Measurements from ENCODE around the gene CTNNBL1.
"Not testable (repeated sequence)": the region's sequence is repeated elsewhere in the genome, so short reads cannot be mapped to it uniquely, and the experiment has no call there.

The CTNNBL1 gene

DNA sequence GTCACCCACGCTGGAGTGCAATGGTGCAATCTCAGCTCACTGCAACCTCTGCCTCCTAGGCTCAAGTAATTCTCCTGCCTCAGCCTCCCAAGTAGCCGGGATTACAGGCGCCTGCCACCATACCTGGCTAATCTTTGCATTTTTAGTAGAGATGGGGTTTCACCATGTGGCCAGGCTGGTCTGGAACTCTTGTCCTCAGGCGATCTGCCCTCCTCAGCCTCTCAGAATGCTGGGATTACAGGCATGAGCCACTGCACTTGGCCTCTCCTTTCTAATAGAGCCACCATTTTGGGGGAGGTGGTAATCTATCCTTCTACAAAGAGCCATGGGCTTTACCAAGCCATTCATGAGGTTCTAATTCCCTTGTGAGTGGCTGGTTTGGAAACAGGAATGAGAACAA, 14.1 kb upstream of the CTNNBL1 start:
- DNase-seq (ENCODE audit: low read depth), result not testable (repeated sequence)

DNA sequence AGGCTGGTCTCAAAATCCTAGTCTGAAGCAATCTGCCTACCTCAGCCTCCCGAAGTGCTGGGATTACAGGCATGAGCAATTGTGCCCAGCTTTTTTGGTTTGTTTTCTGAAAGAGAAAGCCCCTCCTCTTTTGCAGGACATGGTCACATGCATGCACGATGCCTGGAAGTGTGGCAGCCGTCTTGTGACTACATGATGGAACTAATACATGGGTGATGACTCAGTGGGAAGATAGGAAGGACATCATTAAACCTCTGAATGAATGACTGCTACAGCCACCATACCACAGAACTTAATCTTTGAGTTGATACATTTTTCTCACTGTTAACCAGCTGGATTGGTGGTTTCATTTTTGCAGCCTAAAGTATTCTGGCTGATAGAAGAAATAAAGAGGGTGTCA, 13.4 kb upstream of the CTNNBL1 start:
- DNase-seq (ENCODE audit: low read depth), result no peak

DNA sequence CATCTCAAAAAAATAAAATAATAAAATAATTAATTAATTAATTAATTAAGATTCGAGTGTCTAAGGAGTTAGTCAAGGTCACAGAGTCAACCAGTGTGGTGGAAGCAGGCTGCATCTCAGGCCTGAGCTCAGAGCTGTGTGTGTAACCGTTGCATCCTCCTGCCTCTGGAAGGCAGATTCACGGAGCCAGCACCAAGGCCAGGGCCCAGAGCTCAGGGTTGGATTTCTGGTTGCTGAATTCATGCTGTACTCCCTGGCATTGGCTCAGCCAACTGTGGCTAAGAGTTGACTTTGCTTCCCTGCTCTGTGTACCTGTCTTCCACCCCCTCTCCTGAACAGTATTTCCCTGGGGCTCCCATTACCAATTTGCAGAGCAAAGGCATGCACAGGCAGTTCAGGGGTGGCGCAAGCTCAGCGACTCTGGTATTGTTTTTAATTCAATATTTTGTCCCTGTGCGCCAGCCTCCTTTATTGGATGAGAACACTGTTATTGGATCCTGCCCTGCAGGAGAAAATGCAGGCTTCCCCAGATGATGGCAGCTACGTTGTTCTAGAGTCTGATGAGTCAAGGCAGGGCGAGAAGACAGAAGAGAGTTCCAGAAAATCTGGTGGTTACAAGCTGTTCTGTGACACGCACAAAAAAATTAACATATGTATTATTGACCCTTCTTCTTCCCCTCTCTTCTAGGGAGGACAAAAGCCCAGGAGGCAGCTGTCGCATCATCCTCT, 12.3 kb upstream of the CTNNBL1 start:
- no peak for DNase-seq (ENCODE audit: low read depth)

DNA sequence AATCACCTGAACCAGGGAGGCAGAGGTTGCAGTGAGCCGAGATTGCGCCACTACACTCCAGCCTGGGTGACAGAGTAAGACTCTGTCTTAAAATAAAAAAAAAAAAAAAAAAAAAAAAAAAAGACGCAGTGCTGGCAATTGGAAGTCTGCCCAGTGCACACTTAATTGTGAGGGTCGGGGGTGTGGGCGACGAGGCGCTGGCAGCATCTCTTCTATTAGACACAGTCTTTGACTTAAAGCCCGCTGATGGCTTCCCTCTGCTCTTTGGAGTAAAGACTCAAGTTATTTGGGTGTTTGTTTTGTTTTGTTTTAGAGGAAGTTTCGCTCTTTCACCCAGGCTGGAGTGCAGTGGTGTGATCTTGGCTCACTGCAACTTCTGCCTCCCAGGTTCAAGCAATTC, 10.7 kb upstream of the CTNNBL1 start:
- DNase-seq (ENCODE audit: low read depth), result not testable (repeated sequence)

DNA sequence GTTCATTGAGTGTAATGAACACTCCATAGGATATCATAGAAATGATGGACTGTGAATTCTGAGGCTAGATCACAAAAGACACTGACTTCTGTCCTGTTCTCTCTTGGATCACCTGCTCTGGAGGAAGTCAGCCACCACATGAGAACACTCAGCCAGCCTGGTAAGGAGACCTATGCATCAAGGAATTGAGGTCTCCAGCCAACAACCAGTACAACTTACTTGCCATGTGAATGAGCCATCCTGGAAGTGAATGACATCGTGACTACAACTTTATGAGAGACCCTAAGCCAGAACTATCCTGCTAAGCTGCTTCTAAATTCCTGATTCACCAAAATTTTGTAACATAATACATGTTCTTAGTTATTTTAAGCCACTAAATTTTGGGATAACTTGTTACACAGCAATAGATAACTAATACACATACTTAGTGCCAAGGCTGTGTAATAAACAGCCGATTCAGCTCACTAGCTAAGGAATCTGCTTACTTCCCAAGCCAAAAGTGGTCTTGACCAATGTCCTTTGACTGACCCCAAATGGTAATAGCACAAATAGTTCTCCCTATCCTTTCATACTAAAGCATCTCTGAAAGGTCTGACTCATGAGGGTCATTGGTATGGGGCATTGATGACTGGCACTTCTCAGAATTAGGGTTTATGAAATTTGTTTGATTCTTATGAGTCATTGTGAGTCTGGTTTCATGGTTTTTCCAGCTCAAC, 6.9 kb upstream of the CTNNBL1 start:
- no peak for DNase-seq (ENCODE audit: low read depth)

DNA sequence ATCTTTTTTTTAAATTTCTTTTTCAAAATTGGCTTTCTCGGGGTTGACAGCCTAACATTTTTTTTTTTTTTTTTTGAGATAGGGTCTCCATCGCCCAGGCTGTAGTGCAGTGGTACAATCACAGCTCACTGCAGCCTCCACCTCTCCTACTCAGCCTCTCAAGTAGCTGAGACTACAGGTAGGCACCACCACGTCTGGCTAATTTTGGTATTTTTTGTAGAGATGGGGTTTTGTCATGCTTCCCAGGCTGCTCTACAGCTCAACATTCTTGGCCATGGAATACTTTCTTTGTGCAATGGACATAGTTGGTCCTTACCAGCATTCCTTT, 6.4 kb upstream of the CTNNBL1 start:
- no peak for DNase-seq (ENCODE audit: low read depth)

DNA sequence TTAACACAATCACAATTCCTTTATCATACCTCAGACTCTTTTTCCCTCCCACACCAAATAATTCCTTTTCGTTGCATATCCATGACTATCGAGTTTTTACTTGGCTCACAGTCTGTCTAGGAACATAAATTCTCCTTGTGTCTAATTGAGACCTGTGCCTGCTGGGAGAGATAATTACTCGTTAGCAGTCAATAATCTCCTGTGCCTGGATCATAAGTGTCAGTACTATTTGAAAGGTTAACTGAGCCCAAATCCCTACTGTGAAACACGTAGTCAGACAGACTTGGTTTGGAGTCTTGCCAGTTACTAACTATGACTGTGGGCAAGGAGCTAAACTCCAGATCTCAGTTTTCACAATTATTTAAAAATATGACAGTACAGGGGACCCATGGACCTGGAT, 5.7 kb upstream of the CTNNBL1 start:
- DNase-seq (ENCODE audit: low read depth), result no peak

DNA sequence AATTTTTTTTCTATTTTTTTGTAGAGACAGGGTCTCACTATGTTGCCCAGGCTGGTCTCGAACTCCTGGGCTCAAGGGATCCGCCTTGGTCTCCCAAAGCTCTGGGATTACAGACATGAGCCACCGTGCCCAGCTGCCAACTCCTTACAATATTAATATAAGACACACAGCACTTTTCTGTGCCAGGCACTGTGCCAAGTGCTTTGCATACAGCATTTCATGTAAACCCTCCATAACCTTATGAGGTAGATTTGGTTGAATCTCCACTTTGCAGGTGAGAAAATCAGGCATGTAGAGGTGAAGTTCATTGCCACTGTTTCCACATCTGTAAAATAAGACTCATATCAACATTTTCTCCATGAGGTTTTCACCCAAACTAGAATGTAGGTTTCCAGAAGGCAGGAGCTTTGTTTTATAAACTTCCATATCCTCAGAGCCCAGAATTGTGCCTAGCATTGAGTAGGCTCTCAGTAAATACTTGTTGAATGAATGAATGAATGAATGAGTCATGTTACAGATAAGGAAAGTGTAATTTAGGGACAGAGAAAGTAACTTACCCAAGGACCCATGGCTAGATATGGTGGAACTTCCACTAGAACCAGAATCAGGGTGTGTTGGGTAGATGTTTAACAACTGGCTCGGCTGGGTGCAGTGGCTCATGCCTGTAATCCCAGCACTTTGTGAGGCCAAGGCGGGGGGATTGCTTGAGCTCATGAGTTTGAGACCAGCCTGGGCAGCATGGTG, 3.0 kb upstream of the CTNNBL1 start:
- DNase-seq (ENCODE audit: low read depth), result no peak

DNA sequence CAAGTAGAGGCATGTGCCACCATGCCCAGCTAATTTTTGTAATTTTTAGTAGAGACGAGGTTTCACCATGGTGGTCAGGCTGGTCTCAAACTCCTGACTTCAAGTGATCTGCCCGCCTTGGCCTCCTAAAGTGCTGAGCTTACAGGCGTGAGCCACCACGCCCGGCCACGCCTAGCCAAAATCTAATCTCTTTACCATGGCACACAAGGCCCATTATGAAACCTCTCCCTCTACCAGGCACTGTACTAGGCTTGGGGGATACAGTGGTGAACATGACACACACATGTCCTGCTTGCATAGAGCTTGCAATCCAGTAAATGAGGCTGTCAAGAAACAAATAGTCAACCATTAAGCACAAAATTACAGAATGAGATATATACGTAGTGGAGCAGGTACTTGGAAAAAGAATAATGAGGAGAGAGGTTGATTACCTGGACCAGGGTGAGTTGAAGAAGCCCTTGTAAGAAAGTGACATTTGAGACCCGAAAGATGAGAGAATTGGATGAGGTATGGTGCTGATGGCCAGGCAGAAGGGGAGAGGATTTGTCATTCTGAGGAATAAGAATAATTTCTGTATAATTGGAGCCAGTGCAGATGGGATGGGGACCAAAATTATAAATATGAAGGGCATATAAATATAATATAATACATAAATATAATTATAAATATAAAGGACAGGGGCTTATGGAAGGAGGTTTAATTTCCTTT, 1.2 kb upstream of the CTNNBL1 start:
- DNase-seq (ENCODE audit: low read depth), result no peak

DNA sequence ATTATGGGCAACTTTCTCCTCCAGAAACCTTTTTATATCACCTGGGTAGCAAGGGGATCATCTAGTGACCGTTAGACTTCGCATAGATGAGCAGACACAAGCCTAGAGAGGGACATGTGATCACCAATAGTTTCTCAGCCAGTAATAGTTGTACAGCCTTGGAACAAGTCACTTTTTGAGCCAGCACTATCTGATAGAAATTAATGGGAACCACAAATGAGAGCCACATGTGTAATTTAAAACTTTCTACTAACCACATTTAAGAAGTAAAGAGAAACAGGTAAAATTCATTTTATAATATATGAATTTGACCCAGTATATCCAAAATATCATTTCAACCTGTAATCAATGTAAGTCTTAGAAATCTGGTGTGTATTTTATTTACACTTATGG, 592 bp upstream of the CTNNBL1 start:
- no peak for DNase-seq (ENCODE audit: low read depth)

DNA sequence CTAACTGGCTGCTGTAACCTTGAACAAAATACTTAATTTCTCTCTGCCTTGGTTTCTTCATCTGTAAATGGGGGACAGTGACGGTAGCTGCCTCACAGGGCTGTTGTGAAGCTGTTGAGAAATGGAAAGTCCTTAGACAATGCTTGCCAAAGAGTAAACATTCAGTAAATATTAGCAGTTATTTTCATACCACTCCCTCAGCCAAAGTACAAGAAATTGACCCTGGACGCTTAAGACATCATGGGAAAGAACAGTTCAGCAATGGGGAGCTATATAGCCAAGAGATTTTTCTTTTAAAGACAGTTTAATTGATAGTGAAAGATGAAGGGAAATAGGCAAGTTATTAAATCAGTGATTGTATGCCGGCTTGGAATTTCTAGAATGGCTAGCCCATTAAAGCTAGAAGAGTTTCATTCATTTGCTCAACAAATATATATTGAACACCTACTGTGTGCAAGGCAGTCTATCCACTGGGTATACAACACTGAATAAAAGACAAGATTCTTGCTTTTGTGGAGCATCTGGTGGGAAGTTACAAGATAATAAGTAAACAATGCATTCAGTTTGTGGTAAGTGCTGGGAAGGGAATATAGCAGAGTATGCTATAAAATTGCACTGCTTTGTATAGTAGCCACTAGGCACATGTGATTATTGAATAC, 2.0 kb downstream of the CTNNBL1 start:
- no peak for DNase-seq (ENCODE audit: low read depth)

DNA sequence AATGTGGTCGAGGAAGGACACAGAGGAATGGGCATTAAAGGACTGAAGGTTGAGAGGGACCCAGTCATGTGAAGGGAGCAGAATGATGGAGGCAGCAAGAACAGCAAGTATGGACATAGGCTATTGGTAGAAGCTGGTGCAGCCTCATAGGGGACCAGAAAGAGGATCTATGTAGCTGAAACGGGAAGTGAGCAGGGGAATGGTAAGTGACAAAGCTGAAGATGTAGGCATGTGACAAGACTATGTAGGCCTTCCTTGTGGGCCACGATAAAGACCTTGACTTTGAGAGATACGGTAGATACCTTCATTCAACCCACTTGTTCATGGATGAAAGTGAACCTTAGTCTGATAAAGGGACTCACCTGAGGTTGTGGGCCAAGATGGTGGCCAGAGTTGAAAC, 3.5 kb downstream of the CTNNBL1 start:
- DNase-seq (ENCODE audit: low read depth), result no peak

DNA sequence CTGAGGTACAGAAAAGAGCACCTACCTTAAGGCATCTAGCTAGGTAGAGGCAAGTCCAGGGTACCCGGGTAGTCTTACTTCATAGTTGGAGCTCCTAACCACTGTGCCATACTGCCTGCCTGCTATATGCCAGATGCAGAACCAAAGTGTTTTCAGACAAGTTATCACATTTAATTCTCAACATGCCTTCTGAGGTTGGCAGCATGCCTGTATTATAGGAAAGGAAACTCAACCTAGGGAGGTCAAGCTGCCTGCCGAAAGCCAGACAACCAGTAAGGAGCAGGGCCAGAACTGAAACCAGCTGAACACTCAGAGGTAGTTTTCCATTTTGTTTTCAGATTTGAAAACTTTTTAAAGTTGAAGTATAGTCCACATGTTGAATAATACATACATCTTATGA, 5.4 kb downstream of the CTNNBL1 start:
- no peak for DNase-seq (ENCODE audit: low read depth)

DNA sequence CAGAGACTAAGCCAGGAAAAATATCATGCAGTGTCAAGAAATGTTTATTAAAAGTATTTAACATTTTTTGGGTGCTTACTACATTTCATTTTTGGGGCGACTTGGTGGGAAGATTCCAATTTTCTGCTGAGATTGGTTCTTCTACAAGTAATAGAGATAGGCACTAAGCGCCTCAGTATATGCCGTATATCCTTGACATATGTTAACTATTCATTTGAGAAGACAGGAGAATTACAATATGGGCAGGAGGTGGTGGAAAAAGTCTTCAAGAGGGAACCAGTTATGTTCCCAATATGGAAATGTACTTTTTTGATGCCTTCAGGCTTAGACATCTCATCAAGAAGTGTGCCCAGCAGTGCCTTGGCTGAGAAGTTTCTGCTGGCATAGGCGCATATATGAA, 6.5 kb downstream of the CTNNBL1 start:
- no peak for DNase-seq (ENCODE audit: low read depth)

DNA sequence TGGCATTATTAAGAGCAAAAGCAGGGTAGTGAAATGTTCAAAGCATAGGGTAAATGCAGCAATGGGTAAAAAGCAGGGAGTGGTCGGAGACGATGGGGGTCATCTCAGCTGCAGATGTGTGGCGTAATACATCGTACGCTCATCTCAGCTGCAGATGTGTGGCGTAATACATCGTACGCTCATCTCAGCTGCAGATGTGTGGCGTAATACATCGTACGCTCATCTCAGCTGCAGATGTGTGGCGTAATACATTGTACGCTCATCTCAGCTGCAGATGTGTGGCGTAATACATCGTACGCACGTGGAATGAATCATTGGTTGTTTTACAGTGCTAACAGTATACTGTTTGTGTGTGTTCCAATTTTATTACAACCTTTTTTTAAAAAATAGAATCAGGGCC, 7.8 kb downstream of the CTNNBL1 start:
- not testable (repeated sequence) for DNase-seq (ENCODE audit: low read depth)

DNA sequence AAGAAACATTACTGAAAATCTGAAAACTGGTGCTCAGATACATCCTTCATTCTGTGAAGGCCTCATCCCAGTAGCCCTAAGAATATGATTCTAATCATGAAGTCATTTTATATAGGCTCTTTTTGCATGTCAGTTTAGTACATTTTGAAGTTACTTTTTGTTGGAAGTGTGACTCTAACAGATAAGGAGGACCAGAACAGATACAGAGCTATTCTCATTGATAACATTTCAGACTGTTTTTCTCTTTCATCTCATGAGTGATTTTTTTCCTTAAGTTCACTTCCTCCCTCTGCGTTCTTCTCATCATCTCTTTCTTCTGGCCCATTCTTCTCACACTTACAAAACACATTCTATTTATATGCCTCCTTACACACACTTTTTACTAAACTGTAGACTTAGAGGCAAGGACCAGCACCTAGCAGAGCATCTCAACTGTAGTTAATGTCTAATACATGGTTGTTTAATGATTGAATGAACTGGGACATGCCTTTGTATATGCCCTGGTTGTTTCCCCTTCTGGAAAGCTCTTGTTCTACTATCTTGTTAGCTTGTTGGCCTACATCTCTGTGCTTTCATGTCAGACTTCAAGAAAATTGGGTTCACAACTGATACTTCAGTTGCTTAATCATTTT, 8.7 kb downstream of the CTNNBL1 start:
- no peak for DNase-seq (ENCODE audit: low read depth)

DNA sequence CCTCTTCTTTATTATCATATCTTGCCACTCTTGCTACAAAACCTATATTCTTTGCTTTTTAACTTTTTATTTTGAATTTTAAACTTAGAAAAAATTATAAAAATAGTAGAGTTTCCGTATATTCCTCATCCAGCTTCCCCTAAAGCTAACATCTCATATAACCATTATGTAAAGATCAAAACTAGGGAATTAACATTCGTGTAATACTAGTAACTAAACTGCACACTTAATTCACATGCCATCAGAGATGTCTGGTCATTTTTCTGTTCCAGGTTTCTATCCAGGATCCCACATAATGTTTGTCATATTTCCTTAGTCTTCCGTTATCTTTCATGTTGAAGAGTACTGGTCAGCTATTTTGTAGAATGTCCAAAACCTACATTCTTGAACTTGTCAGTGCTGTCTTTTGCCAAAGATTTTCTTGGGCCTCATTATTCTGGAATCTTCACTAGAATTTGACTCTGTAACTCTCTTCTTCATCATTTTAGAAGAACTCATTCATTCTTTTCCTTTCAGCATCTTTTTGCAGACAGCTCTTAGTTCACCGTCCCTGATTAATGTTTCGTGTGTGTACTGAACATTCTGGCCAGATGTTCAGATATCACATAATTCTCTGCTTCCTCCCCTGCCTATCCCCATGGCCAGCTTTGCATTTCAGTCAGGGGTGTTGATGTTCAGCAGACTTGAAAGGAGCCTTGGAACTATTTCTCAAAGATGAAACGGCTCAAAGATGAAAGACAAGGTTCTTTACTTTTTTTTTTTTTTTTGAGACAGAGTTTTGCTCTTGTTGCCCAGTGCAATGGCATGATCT, 9.4 kb downstream of the CTNNBL1 start:
- DNase-seq (ENCODE audit: low read depth), result no peak

DNA sequence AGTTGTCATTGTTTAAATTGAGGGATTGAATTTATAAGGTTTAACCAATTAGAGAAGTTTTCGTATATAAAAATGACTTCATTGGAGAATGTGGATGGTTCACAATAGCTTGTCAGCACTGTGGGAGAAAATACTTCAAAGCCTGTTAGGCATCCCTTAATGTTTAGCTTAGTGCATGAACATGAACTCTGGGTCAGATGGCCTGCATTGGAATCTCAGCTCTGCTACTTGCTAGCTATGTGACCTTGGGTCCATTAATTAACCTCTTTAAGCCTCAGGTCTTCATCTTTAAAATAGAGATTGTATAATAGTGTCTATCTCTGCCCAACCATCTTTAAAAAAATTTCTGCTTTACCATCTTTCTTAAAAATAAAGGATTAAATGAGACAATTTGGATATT, 11.1 kb downstream of the CTNNBL1 start:
- DNase-seq (ENCODE audit: low read depth), result no peak

DNA sequence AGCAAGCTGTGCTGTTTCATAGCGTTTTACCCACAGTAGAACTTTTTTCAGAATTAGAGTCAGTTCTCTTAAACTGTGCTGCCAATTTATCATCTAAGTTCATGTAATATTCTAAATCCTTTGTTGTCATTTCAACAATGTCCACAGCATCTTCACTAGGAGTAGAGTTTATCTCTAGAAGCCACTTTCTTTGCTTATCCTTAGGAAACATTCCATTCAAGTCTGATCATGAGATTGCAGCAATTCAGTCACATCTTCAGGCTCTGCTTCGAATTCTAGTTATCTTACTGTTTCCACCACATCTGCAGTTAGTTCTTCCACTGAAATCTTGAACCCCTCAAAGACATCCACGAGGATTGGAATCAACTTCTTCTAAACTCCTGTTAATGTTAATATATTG, 12.5 kb downstream of the CTNNBL1 start:
- no peak for DNase-seq (ENCODE audit: low read depth)

DNA sequence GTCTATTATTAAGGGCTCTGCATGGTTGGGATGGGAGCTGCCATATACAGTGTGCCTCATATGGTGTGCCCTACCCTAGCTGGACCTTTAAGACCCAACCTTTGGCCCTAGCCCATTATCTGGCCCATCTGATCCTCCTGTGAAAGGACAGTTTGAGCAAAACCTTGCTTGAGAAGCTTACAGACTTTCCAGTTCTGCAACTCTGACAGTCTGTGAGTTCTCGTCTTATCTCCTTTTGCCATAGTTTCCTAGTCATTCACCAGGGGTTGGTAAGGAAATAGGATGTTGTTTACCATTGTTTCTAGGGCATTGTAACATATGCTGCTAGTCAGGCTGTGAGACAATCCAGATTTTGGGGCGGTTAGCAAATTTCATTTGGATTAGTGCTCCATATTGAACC, 17.2 kb downstream of the CTNNBL1 start:
- no peak for DNase-seq (ENCODE audit: low read depth)
